ENCODE data around the gene NTN4.
"Not testable (repeated sequence)": the region's sequence is repeated elsewhere in the genome, so short reads cannot be mapped to it uniquely, and the experiment has no call there.

Gene NTN4

DNA sequence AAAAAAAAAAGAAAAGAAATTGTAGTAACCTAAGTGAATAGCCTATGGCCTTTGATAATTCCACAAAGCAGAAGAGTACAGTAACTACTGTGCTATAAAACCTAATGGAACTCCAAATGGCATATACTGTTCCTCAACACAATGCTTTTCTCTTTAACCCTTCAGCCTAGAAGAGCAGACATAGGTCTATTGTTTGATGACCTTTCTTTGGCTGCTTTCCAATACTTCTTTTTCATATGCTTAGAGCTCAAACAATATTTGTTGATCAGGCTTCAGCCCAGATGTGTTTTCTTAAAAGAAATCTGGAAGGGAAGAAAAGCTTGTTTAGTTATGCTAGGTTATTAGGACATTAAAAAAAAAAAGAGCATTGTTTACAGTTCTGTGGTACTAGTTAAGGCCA lies 116.4 kb downstream of the NTN4 start:
- in situ Hi-C loops (cut with HindIII; ENCODE audit: low sequenced_read_pairs): no loop called here

DNA sequence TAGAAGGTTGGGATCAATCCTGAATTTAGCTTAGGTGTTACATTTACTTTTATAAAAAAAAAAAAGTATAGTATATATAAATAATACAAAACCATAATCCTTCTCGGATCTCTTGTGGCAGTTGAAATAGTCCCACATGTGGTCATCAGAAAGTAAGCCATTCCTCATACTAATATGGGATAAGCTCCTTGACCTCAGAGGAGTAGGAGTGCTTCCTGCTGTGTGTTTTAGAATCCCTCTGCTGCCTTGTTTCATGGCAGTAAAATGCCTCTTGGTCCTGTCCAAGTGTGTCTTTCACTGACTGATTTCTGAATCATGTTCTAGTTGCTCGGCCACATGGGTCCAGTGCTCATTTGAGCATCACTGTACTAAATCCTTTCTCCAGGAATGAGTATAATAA lies 117.0 kb downstream of the NTN4 start:
- in situ Hi-C loops (cut with HindIII; ENCODE audit: low sequenced_read_pairs): no loop called here

DNA sequence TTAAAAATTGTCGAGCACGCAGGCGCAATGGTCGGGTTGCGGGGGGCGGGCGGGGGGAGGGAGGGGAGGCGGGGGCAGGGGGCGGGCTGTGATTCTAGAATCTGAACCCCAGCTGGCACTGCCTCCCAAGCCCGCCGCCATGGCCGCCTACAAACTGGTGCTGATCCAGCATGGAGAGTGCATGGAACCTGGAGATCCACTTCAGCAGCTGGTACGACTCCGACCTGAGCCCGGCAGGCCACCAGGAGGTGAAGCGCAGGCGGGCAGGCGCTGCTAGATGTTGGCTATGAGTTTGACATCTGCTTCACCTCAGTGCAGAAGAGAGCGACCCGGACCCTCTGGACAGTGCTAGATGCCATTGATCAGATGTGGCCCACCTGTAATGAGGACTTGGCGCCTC lies 118.4 kb downstream of the NTN4 start:
- in situ Hi-C loops (cut with HindIII; ENCODE audit: low sequenced_read_pairs): no loop called here

DNA sequence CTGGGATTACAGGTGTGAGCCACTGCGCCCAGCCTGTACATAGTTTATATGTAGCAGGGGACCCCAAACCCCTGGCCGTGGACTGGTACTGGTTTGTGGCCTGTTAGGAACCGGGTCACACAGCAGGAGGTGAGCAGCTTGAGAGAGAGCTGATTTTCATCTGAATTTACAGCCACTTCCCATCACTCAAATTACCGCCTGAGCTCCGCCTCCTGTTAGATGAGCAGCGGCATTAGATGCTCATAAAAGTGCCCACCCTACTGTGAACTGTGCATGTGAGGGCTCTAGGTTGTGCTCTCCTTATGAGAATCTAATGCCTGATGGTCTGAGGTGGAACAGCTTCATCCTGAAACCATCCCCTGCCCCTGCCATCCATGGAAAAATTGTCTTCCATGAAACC lies 119.3 kb downstream of the NTN4 start:
- in situ Hi-C loops (cut with HindIII; ENCODE audit: low sequenced_read_pairs): no loop called here

DNA sequence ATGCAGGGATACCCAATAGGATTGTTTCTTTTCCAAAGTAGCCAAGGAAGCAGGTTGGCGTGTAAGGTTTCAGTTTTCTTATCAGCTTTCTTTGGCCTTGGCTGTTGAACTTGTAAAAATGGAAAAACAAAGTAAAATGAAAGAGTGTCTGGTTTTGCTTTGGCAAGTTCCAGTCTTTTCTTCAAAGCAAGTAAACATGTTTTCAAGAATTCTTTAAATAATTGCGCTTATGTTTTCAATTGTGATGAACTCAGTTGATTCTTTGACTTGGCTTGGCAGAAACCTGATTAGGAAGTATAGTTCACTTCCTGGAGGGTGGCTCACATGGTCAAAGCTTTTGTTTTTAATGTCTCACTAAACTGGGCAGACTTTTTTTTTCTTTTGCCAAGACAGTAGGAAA lies 127.0 kb downstream of the NTN4 start:
- in situ Hi-C loops (cut with HindIII; ENCODE audit: low sequenced_read_pairs): no loop called here

GRCh38 chr12:95661360-95661759 lies 129.2 kb downstream of the NTN4 start:
- in situ Hi-C loops (cut with HindIII; ENCODE audit: low sequenced_read_pairs): no loop called here

DNA sequence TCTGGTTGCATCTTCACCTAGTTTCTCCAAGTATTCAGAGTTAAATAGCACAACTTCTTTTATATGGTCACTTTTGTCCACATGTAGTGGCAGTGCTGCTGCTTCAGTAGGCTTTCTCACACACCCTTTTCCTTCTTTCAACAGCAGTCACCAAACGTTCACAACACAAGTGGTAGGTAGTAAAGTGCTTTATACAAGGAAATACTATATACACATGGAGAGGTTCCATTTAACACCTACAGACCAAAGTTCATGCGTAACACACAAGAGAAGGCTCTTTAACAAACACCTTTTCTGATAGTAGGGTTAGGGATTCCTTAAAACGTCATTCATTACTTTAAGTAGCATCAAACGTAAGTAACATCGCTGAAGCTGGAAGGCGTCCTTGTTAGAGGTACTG lies 132.2 kb downstream of the NTN4 start:
- in situ Hi-C loops (cut with HindIII; ENCODE audit: low sequenced_read_pairs): no loop called here

DNA sequence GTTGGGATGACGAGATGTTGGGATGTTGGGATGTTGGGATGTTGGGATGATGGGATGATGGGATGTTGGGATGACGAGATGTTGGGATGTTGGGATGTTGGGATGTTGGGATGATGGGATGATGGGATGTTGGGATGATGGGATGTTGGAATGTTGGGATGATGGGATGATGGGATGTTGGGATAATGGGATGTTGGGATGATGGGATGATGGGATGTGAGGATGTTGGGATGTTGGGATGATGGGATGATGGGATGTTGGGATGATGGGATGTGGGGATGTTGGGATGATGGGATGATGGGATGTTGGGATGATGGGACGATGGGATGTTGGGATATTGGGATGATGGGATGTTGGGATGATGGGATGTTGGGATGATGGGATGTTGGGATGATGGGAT lies 135.9 kb downstream of the NTN4 start:
- in situ Hi-C loops (cut with HindIII; ENCODE audit: low sequenced_read_pairs): not testable (repeated sequence)

GRCh38 chr12:95653771-95654546 lies 136.6 kb downstream of the NTN4 start:
- in situ Hi-C loops (cut with HindIII; ENCODE audit: low sequenced_read_pairs): no loop called here

- in situ Hi-C loops (cut with HindIII; ENCODE audit: low sequenced_read_pairs): no loop called here
Observed at GRCh38 chr12:95651681-95652080, 138.9 kb downstream of the NTN4 start.

- in situ Hi-C loops (cut with HindIII; ENCODE audit: low sequenced_read_pairs): no loop called here
Observed at GRCh38 chr12:95648990-95649791, 141.4 kb downstream of the NTN4 start.

DNA sequence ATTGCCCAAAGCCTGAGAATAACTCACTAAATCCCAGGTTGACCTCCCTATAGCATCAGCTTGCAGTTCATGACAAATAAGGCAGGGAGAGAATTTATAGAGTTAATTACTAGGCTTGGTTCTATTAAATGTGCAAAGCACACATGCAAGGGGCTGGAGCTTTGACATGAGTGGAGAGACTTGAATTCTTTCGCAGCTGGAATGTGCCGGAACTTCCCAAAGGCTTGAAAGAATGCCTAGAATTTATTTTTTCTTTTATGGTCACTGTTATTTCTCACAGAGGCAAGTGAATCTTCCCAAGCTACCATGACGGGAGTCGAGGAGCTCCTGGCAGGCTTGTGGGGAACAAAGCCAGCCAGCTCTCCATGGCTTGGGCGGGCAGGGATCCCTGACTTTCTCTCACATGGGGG lies 143.8 kb downstream of the NTN4 start:
- in situ Hi-C loops (cut with HindIII; ENCODE audit: low sequenced_read_pairs): no loop called here

GRCh38 chr12:95643256-95643655 lies 147.3 kb downstream of the NTN4 start:
- in situ Hi-C loops (cut with HindIII; ENCODE audit: low sequenced_read_pairs): no loop called here

DNA sequence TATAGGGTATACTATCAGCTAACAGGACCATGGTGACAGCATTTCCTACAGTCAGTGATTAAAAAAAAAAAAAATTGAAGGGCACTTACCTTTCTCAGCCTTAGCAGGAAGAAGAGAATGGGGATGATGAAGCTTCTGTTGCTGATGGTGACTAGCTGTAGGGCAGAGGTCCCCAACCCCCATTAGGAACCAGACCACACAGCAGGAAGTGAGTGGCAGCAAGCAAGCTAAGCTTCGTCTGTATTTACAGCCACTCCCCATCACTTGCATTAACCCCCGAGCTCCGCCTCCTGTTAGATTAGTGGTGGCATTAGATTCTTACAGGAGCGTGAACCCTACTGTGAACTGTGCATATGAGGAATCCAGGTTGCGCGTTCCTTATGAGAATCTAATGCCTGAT lies 148.0 kb downstream of the NTN4 start:
- in situ Hi-C loops (cut with HindIII; ENCODE audit: low sequenced_read_pairs): no loop called here

- in situ Hi-C loops (cut with HindIII; ENCODE audit: low sequenced_read_pairs): no loop called here
Observed at GRCh38 chr12:95641299-95641952, 149.1 kb downstream of the NTN4 start.

GRCh38 chr12:95640516-95640915 lies 150.0 kb downstream of the NTN4 start:
- in situ Hi-C loops (cut with HindIII; ENCODE audit: low sequenced_read_pairs): no loop called here

GRCh38 chr12:95637471-95638155 lies 153.0 kb downstream of the NTN4 start:
- in situ Hi-C loops (cut with HindIII; ENCODE audit: low sequenced_read_pairs): no loop called here

- in situ Hi-C loops (cut with HindIII; ENCODE audit: low sequenced_read_pairs): no loop called here
Observed at GRCh38 chr12:95637010-95637409, 153.6 kb downstream of the NTN4 start.

DNA sequence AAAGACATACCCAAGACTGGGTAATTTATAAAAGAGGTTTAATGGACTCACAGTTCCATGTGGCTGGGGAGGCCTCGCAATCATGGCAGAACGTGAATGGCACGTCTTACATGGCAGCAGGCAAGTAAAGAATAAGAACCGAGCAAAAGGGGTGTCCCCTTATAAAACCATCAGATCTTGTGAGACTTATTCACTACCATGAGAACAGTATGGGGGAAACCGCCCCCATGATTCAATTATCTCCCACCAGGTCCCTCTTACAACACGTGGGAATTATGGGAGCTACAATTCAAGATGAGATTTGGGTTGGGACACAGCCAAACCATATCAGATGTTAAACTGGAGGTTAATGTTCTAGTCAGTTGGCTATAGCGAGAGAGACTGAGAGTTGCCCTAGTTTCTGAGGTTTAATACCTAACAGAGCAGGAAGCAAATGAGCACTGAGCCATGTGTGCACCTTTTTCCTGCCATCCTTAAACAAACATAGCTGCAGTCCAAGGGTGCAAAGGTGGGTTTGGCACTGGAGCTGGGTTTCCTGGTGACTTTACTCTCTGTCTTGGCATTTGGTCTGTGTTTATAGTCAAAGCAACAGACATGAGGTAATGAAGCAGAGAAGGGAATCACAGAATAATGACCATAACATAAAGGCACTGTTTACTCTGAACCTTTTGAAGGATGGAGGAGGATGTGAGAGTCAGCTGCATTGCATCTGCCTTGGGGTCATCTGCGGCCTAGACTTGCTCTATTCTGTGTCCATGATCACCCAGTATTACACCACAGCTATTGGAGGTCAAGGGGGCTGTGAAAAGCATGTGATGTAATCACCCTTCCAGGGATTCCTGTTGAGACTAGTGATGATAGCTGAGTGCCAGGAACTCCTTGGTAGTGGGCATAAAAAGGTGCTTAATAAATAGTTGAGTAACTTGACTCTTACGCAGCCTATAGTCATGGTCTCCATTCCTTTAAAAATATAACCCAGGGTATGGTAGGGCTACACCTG lies 155.6 kb downstream of the NTN4 start:
- in situ Hi-C loops (cut with HindIII; ENCODE audit: low sequenced_read_pairs): no loop called here
